NCI-H69 (cell line): ENCODE measurements around the gene CCDC141.
"Not testable (repeated sequence)": the region's sequence is repeated elsewhere in the genome, so short reads cannot be mapped to it uniquely, and the experiment has no call there.

ENCODE experiments used
- DNase-seq: peaks from one replicate; lab custom pipeline; 2025; lab: John Stamatoyannopoulos, UW

CCDC141 gene

GRCh38 chr2:179044500-179044899, 5.4 kb downstream of the CCDC141 start:
- no peak for DNase-seq

- DNase-seq = no peak
Observed at GRCh38 chr2:179037807-179038206, 12.1 kb downstream of the CCDC141 start.

GRCh38 chr2:179036353-179036905, 13.5 kb downstream of the CCDC141 start:
- no peak for DNase-seq

- DNase-seq = no peak
Observed at GRCh38 chr2:179031731-179032408, 18.1 kb downstream of the CCDC141 start.

GRCh38 chr2:179024445-179024844, 25.5 kb downstream of the CCDC141 start:
- DNase-seq = no peak

GRCh38 chr2:179022685-179023084, 27.3 kb downstream of the CCDC141 start:
- DNase-seq = no peak

- peak; percentile 6 for DNase-seq
Observed at GRCh38 chr2:179021258-179021657, 28.7 kb downstream of the CCDC141 start.

GRCh38 chr2:179020156-179020750, 29.7 kb downstream of the CCDC141 start:
- DNase-seq = peak; percentile 92

GRCh38 chr2:179019260-179019659, 30.7 kb downstream of the CCDC141 start:
- no peak for DNase-seq

- no peak for DNase-seq
Observed at GRCh38 chr2:179017773-179018357, 32.1 kb downstream of the CCDC141 start.

GRCh38 chr2:179014189-179014588, 35.7 kb downstream of the CCDC141 start:
- DNase-seq = not testable (repeated sequence)

GRCh38 chr2:179005976-179006375, 44.0 kb downstream of the CCDC141 start:
- no peak for DNase-seq

GRCh38 chr2:178999476-178999875, 50.5 kb downstream of the CCDC141 start:
- DNase-seq = no peak

GRCh38 chr2:178998539-178998938, 51.4 kb downstream of the CCDC141 start:
- no peak for DNase-seq

GRCh38 chr2:178997477-178997876, 52.5 kb downstream of the CCDC141 start:
- DNase-seq = no peak

GRCh38 chr2:178997067-178997466, 52.9 kb downstream of the CCDC141 start:
- DNase-seq = no peak

- DNase-seq = no peak
Observed at GRCh38 chr2:178994264-178994663, 55.7 kb downstream of the CCDC141 start.

GRCh38 chr2:178993788-178994187, 56.1 kb downstream of the CCDC141 start:
- no peak for DNase-seq

GRCh38 chr2:178992719-178993118, 57.2 kb downstream of the CCDC141 start:
- DNase-seq = not testable (repeated sequence)

GRCh38 chr2:178990533-178991241, 59.2 kb downstream of the CCDC141 start:
- no peak for DNase-seq

GRCh38 chr2:178989424-178989823, 60.5 kb downstream of the CCDC141 start:
- DNase-seq = not testable (repeated sequence)

- DNase-seq = not testable (repeated sequence)
Observed at GRCh38 chr2:178982652-178983051, 67.3 kb downstream of the CCDC141 start.
